ENCODE measurements around the gene NASP.
"Not testable (repeated sequence)": the region's sequence is repeated elsewhere in the genome, so short reads cannot be mapped to it uniquely, and the experiment has no call there.

NASP gene

DNA sequence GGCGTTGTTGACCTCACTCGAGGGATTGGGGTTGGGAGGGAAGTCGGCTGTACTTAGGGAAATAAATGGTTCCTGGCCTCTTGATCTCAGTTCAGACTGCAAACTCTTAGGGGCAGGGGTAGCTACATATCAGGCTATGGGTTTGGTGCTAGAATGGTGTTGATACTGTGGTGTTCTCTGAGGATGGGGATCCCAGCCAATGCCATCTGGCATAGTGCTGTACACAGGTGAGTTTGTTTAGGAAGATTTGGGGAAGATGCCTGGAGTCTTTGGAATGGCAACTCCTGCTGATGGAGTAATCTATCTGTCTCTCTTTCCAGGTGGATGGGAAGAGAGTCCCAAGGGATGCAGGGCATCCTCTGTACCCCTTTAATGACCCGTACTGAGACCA lies 14.3 kb upstream of the NASP start:
- no peak for DNase-seq (ENCODE audit: low read depth in 2 of 2)

DNA sequence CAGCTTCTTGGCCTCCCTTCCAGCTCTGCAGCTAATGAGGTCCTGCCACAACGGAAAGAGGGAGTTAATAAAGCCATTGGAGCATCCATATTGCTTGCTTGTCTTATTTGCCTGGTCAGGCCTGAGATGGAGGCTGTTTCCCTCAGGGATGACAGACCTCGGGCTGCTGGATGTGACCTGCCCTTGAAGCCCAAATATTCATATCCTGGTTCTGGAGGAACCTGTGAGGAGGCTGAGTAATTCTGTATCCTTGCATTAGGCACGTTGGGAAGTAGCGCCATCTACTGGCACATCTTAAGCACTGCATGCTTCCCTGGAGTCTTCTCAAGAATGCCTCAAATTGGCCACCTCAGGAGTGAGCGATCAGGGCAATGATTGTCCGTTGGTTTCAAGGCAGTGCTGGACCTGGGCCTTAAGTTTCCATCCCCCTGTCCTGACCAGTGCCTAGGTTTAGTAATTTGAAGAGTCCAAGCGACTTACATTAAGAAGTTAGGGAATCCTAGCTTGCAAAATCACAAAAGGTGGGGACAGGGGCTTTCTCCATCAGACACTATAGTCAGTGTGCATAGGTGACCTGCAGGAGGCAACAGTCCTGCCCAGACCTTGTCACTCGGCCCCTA lies 13.8 kb upstream of the NASP start:
- peak; percentile 47 to 49 for DNase-seq (ENCODE audit: low read depth in 2 of 2)

- DNase-seq (ENCODE audit: low read depth in 2 of 2) = no peak
These were observed 13.2 kb upstream of the NASP start for GRCh38 chr1:45570631-45571030.

DNA sequence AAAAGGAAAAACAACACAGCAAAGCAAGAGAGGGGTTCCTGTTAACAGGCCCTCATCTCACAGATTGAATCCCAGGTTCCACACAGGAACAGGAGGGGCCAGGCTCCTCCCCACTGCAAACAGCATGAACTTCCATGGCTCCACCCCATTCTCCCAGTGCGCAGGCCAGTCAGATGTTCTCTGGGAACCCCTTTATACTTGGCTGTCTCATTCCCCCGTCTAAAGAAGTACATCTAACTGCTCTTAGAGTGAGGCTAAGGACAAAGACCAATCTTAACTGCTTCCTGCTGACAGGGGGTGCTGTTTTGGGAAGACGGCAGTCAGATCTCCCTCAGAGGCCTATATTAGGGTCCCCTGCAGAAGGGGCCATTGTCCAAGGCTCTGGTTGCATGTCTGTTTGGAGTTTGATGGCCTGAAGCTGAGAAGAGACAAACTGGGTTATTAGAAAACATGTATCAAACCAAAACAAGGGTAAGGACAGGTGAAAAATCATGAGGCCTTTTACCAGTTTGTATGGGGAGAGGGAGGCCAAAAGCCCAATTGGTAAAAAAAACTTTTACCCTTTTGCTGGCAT lies 10.5 kb upstream of the NASP start:
- no peak for DNase-seq (ENCODE audit: low read depth in 2 of 2)

DNA sequence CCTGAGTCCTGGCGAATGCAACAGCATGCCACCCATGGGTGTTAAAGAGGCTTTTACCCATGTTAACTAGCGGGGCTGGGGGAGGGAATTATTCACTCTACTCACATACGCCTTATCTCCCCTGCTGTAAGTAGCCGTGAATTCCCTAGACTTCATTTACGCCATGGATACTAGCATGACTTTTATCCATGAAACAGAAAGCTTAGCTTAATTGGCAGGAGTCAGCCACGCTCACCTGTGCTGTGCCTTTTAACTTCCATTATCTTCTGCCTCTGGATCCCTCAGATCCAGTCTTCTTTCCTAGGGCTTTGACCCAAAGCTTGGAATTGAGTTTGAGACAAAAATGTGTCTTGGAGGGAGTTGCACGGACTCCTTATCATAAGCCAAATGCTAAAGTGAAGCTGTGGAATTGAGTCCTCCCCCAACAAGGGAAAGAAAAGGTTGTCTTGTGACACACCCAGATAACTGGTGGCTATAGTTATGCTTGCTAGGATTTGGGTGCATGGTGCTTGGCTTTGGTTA lies 9.7 kb upstream of the NASP start:
- DNase-seq (ENCODE audit: low read depth in 2 of 2) = no peak

GRCh38 chr1:45583264-45583665 lies 576 bp upstream of the NASP start:
- DNase-seq (ENCODE audit: low read depth in 2 of 2) = peak; percentile 87 to 93

DNA sequence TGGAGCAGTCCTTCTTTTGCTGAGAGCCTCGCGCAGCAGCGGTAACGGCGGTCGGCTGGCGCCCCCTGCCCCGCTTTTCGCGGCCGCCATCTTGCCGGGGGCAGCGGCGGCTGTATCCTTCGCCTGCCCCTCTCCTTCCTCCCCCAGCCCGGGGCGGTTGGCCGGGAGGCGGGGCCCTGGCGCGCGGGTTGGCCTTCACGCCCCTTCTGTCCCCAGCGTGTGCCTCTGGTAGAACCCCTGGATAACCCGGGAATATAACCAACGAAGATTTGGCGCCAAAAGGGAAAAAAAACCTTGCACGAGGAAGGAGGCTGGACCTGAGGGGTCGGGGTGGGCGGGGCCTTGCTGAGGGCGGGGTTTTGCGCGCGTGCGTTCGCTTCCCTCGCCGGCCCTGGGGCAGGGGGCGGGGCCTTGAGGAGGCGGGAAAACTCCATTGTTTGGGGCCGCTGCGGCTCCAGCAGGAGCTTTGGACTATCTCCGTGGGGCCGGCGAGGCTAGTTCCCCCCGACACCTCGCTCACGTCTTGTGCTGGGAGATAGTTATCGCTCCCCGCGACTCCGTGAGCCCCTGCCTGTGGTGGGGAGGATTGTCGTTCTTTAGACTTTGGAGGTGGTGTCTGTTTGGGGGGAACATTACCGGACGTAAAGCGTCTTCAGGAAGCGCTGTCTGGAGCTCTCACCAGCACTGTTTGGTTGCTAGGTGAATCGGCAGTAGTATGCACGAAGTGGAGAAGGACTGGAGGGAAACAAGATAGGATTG lies 689 bp downstream of the NASP start:
- peak; percentile 85 to 87 for DNase-seq (ENCODE audit: low read depth in 2 of 2)

- no peak for DNase-seq (ENCODE audit: low read depth in 2 of 2)
These were observed 1.2 kb downstream of the NASP start for GRCh38 chr1:45585110-45585426.

DNA sequence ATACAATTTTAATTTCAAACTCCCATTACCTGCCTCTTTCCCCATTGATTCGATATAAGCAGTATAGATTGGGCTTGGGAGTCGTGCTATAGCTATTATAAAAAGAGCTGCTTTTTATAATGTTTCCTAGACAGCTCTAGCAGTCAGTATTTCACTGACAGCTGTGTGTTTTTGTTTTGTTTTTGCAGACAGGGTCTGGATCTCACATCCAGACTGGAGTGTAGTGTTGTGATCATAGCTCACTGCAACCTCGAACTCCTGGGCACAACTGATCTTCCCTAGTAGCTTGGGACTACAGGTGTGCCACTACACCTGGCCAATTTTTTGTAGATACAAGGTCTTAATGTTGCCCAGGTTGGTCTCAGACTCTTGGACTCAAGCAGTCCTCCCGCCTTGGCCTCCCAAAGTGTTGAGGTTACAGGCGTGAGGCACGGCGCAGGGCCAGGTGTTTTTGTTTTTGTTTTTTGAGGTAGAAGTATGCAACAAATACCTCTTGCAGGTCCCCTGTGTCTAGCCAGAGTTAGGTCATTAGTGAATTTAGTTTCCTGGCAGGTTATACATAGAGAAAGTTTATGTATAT lies 1.7 kb downstream of the NASP start:
- no peak for DNase-seq (ENCODE audit: low read depth in 2 of 2)

DNA sequence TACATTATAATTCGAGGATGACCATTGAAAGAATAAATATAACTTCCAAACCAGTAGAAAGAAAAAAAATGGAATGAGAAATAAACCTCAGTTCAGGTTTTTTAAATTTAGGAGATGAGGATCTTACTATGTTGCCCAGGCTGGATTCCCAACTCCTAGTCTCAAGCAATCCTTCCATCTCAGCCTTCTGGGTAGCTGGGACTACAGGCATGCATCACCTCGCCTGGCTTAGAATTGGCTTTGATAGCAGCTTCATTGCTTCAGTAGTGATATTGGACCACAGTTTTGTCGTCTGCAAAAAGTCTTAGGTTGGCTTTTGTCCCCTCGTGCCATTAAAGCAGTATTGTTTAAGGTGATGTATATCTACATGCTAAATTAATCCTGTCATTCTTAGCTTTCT lies 2.9 kb downstream of the NASP start:
- DNase-seq (ENCODE audit: low read depth in 2 of 2) = no peak

DNA sequence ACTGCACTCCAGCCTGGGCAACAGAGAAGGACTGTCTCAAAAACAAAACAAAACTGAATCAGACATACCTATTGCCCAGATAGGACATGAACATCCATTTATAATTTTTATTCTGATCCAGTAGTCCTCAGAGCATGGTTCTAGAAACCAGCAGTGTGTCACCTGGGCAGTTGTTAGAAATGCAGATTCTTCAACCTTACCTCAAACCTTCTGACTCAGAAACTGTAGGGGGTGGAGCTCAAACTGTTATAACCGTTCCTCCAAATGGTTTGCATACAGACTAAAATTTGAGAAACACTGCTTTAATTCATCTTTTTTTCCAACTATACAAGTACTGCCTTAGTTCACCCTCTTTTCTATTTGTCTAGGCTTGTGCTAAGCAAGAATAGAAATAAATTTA lies 6.0 kb downstream of the NASP start:
- no peak for DNase-seq (ENCODE audit: low read depth in 2 of 2)

- no peak for DNase-seq (ENCODE audit: low read depth in 2 of 2)
These were observed 10.6 kb downstream of the NASP start for GRCh38 chr1:45594412-45594811.

DNA sequence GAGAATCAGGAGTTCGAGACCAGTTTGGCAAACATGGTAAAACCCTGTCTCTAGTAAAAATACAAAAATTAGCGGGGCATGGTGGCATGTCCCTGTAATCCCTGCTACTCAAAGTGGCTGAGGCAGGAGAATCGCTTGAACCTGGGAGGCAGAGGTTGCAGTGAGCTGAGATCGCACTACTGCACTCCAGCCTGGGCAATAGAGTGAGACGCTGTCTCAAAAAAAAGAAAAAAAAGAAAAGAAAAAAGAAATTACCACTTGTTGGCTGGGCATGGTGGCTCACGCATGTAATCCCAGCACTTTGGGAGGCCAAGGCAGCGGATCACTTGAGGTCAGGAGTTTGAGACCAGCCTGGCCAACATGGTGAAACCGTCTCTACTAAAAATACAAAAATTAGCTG lies 12.9 kb downstream of the NASP start:
- DNase-seq (ENCODE audit: low read depth in 2 of 2) = not testable (repeated sequence)

- DNase-seq (ENCODE audit: low read depth in 2 of 2) = no peak
These were observed 20.4 kb downstream of the NASP start for GRCh38 chr1:45604239-45604638.

DNA sequence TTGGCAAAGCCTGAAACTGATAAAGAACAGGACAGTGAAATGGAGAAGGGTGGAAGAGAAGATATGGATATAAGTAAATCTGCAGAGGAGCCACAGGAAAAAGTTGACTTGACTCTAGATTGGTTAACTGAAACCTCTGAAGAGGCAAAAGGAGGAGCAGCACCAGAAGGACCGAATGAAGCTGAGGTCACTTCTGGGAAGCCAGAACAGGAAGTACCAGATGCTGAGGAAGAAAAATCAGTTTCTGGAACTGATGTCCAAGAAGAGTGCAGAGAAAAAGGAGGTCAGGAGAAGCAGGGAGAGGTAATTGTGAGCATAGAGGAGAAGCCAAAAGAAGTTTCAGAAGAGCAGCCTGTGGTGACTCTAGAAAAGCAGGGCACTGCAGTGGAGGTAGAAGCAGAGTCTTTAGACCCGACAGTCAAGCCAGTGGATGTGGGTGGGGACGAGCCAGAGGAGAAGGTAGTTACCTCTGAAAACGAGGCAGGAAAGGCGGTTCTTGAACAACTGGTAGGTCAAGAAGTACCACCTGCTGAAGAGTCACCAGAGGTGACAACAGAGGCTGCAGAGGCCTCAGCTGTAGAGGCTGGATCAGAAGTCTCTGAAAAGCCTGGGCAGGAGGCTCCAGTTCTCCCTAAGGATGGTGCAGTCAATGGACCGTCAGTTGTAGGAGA lies 23.7 kb downstream of the NASP start:
- DNase-seq (ENCODE audit: low read depth in 2 of 2) = no peak

GRCh38 chr1:45608175-45609156 lies 24.6 kb downstream of the NASP start:
- no peak for DNase-seq (ENCODE audit: low read depth in 2 of 2)

DNA sequence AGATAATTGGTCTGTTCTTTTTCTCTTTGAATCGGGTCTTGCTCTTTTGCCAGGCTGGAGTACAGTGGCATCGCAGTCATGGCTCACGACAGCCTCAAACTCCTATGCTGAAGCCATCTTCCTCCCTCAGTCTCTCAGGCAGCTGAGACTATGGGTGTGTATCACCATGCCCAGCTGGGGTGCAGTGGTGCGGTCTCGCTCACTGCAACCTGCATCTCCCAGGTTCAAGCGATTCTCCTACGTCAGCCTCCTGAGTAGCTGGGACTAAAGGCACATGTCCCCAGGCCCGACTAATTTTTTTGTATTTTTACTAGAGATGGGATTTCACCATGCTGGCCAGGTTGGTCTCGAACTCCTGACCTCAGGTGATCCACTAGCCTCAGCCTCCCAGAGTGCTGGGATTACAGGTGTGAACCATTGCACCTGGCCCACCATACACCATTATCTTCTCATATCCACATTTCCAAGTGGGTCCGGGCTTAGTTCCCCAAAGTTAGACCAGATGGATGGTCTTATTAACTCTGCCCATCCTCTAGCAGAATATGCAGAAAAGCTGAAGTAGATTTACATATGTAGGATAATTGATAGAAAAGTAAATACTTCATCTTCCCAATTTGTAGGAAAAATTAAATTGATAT lies 26.9 kb downstream of the NASP start:
- no peak for DNase-seq (ENCODE audit: low read depth in 2 of 2)

- DNase-seq (ENCODE audit: low read depth in 2 of 2) = no peak
These were observed 29.2 kb downstream of the NASP start for GRCh38 chr1:45612941-45613579.

- no peak for DNase-seq (ENCODE audit: low read depth in 2 of 2)
These were observed 32.0 kb downstream of the NASP start for GRCh38 chr1:45615885-45616284.

DNA sequence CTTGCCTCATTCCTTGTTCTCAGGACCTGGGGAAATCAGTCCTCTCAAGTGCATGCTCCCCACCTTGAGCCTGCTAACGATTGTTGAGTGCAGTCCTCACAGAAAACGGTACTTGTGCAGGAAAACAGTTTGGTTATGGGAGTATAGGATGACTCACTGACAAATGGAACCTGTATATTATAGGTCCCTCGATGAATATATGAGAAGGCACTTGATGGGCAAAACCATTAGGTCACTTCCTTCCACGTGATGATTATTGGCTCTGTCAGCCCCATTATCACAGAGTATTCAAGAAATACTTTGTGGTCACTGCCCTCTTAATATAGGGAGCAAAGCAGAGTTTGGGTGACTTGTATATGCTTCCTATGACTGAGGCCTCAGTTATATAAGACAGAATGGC lies 33.8 kb downstream of the NASP start:
- DNase-seq (ENCODE audit: low read depth in 2 of 2) = no peak

All from stimulated activated CD4-positive, alpha-beta T cell treated with anti-CD3 and anti-CD28 coated beads, Interleukin-4, amount 100 ng/mL, for 48 hours (primary cell).